ENCODE data around the gene KDM5B. TPM values are rescaled to one million over a fixed set of nuclear protein-coding genes. Genes with fewer than 3 reads are reported as not detected.

KDM5B gene
- total and polyA plus RNA-seq, 9 of the 15 experiments (the other 6 are each of a cell fraction or from before 2014, with no cell fraction given), result 15.4 to 90.6 (median 57.1) TPM

DNA sequence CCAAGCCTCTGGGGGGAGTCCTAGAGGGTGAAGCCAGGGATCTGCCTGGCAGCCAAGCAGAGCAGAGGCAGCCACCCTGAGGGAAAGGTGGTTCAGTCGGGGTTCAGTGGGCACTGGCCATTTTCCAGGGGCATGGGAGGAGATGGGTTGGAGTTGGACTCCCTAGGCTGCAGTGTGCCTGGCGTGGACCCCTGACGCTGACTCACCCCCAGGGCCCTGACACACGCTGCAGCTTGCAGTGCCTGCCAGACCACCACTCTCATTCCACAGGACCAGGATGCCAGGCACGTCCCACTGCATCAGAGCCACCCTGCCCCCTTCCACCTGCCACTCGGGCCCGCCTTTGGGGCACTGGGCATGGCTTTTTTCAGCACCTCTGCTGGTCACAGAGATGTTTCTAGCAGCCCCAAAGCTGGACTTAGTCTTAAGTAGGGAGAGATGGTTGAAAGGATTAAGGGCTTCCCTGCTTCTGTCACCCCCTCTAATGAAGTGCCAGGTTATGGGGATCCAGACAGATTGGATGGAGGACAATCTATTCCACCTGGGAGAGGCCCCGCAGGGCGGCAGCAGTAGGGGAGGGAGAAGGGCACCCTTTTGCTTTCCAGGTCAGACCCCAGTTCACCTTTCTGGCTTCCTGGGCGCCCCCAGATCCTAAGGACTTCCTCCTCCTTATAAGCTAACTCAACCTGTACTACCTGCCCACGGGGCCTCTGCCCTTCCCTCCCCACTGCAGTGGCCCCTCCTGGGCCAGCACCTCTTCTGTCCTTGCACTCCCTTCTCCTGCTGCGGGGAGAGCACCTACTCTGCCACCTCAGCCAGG, 99.6 kb downstream of the KDM5B start (continued):
- TF ChIP-seq, protein P1, sequence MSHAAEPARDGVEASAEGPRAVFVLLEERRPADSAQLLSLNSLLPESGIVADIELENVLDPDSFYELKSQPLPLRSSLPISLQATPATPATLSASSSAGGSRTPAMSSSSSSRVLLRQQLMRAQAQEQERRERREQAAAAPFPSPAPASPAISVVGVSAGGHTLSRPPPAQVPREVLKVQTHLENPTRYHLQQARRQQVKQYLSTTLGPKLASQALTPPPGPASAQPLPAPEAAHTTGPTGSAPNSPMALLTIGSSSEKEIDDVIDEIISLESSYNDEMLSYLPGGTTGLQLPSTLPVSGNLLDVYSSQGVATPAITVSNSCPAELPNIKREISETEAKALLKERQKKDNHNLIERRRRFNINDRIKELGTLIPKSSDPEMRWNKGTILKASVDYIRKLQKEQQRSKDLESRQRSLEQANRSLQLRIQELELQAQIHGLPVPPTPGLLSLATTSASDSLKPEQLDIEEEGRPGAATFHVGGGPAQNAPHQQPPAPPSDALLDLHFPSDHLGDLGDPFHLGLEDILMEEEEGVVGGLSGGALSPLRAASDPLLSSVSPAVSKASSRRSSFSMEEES (CRISPR knock-in tag; IDR thresholded peaks at IDR 0.05), result no peak
- TF ChIP-seq SNIP1 (IDR thresholded peaks at IDR 0.05; ENCODE audit: low read depth), result no peak

DNA sequence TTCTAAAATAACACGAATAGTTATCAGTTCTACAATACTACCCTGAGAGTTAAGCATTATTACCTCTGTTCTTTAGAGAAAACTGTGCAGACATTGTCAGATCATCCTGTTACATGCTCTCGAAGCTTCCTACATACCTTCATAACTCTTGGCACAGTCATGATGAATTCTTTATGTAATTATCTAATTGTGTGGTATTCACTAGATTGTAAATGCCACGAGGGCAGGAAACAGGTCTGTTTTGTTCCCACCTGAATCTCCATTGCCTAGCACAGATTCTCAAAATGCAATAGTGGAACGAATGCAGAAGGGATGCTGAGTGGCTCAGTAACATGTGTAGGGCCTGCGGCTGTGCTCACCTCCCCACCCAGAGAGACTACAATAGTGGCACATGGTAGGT, 101.4 kb downstream of the KDM5B start:
- H3K27ac ChIP-seq (ENCODE audit: extremely low read depth, low read depth, low read length), result no peak overlapping the region
- no peak overlapping the region for H2AFZ ChIP-seq (ENCODE audit: low read depth, low read length)
- intact Hi-C loops (cut with micrococcal nuclease) (no loop called here), in situ Hi-C loops (cut with MboI) (loop anchor here (25.0 kb wide), 1 partner anchor 220 kb away; no protein-coding TSS in a partner anchor)
- H3K79me2 ChIP-seq (ENCODE audit: control insufficient read depth, insufficient read depth, low read length), result no peaks in the 10 kb centered on the region
- BruUV-seq (replicated peaks), result no TSS peak
- no peak for DNase-seq (ENCODE audit: extremely low read depth in 1 of 4, low spot score in 3 of 4)
- H4K20me1 ChIP-seq (replicated peaks; ENCODE audit: control insufficient read depth, insufficient read depth, low read length), result peaks cover 12% of the 10 kb centered on the region
- H3K9me3 ChIP-seq (replicated peaks; ENCODE audit: control insufficient read depth, insufficient read depth, low read depth, low read length), result no peaks in the 10 kb centered on the region
- ChIA-PET POLR2A (no interaction called here), CTCF (ENCODE audit: low intra/inter-chr PET ratio) (no interaction called here)
- no peaks in the 10 kb centered on the region for H3K36me3 ChIP-seq (ENCODE audit: control insufficient read depth, insufficient read depth, low read length)
- H3K4me3 ChIP-seq, result no peak overlapping the region
- peaks cover 70 to 95% of the 10 kb centered on the region in 2 experiments for H3K27me3 ChIP-seq (ENCODE audit: control insufficient read depth in 2 of 2, insufficient read depth in 2 of 2, low read length in 2 of 2)
- H3K9me1 ChIP-seq (ENCODE audit: control insufficient read depth, insufficient read depth, low read length), result no peaks in the 10 kb centered on the region
- FAIRE-seq, result no peak
- H3K4me1 ChIP-seq (replicated peaks in 1 of 2; ENCODE audit: control insufficient read depth in 2 of 2, insufficient read depth in 2 of 2, low read length in 2 of 2), result peaks cover 0 to 16% of the 10 kb centered on the region in 2 experiments; a peak in 2 of 5 replicates
- under 1% methylated on average over 5 of the region's 5 CpGs for WGBS (ENCODE audit: insufficient coverage, low coverage, missing lambda C conversion rate)
- ATAC-seq, result no peak
- no peak overlapping the region for H3K9ac ChIP-seq (ENCODE audit: insufficient read depth in 1 of 2, low read depth in 2 of 2, low read length in 2 of 2)
- H3K4me2 ChIP-seq (ENCODE audit: insufficient read depth, low read length), result no peak overlapping the region
- TF ChIP-seq PCBP2 (IDR thresholded peaks at IDR 0.05; ENCODE audit: low read depth, low read length, poor library complexity, severe bottlenecking) (no peak), ASH1L (IDR thresholded peaks at IDR 0.05; ENCODE audit: borderline replicate concordance, low read depth, partially characterized antibody) (no peak), KDM5B (IDR thresholded peaks at IDR 0.05; ENCODE audit: insufficient replicate concordance, low read depth, low read length) (no peak), ZBTB1 (CRISPR knock-in tag; IDR thresholded peaks at IDR 0.05; ENCODE audit: borderline replicate concordance, low read depth) (no peak), ELF2 (CRISPR knock-in tag; IDR thresholded peaks at IDR 0.05) (no peak), C11orf30 (IDR thresholded peaks at IDR 0.05; ENCODE audit: low read depth) (no peak), ZNF324 (CRISPR knock-in tag; IDR thresholded peaks at IDR 0.05) (no peak), POLR2A (conservative IDR thresholded peaks at IDR 0.05) (no peak), ZNF551 (CRISPR knock-in tag; IDR thresholded peaks at IDR 0.05) (no peak)
- TF ChIP-seq, protein P2, sequence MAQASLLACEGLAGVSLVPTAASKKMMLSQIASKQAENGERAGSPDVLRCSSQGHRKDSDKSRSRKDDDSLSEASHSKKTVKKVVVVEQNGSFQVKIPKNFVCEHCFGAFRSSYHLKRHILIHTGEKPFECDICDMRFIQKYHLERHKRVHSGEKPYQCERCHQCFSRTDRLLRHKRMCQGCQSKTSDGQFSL (CRISPR knock-in tag; IDR thresholded peaks at IDR 0.05), result no peak
- TF ChIP-seq, protein P2 (tag; IDR thresholded peaks at IDR 0.05), result no peak
- TF ChIP-seq, protein P3, sequence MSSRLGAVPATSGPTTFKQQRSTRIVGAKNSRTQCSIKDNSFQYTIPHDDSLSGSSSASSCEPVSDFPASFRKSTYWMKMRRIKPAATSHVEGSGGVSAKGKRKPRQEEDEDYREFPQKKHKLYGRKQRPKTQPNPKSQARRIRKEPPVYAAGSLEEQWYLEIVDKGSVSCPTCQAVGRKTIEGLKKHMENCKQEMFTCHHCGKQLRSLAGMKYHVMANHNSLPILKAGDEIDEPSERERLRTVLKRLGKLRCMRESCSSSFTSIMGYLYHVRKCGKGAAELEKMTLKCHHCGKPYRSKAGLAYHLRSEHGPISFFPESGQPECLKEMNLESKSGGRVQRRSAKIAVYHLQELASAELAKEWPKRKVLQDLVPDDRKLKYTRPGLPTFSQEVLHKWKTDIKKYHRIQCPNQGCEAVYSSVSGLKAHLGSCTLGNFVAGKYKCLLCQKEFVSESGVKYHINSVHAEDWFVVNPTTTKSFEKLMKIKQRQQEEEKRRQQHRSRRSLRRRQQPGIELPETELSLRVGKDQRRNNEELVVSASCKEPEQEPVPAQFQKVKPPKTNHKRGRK (tag; IDR thresholded peaks at IDR 0.05), result no peak
- TF ChIP-seq, protein P4, sequence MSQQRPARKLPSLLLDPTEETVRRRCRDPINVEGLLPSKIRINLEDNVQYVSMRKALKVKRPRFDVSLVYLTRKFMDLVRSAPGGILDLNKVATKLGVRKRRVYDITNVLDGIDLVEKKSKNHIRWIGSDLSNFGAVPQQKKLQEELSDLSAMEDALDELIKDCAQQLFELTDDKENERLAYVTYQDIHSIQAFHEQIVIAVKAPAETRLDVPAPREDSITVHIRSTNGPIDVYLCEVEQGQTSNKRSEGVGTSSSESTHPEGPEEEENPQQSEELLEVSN (IDR thresholded peaks at IDR 0.05; ENCODE audit: borderline replicate concordance in 1 of 2, extremely low read depth in 1 of 2, insufficient read depth in 1 of 2, insufficient read length in 1 of 2, low read depth in 1 of 2, low read length in 1 of 2, poor library complexity in 1 of 2, severe bottlenecking in 1 of 2), result no peak

All from K562 (cell line).